Measurements from ENCODE around the gene TLE1.
A peak's percentile ranks its signal among the peaks of the same experiment; 100 is the strongest.

The TLE1 gene

DNA sequence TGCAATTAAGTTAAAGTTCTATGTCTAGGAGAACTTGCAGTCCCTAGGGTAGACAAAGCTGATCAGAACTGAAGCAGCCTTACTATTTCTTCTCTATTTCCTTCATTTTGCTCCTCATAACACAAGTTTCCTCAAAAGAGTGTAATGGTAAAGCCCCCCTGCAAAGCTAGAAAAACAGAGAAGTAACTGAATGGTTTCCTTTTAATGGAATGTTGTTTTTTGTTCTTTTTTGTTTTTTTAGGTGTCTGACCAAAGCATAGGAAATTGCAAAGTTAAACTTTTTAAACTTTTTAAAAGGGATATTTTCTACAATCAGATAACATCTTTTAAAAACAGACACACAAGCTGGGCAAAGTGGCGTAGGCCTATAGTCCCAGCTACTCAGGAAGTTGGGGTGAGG is 145.7 kb downstream of the TLE1 start:
- WGBS: 100% methylated on average over 1 of the region's 1 CpG
- H2BK15ac ChIP-seq (ENCODE audit: low read depth, poor library complexity, severe bottlenecking): no peak overlapping the region
- peaks cover 0 to 26% of the 10 kb centered on the region in 2 experiments for H3K27me3 ChIP-seq (ENCODE audit: control insufficient read depth in 1 of 2, insufficient read depth in 1 of 2, low read length in 2 of 2)
- H3K27ac ChIP-seq (ENCODE audit: low read length, poor library complexity, severe bottlenecking): peak overlapping the region; percentile 43
- no peaks in the 10 kb centered on the region for H3K36me3 ChIP-seq (ENCODE audit: control insufficient read depth in 1 of 2, insufficient read depth in 2 of 2, low read depth in 1 of 2, low read length in 2 of 2)
- no peak overlapping the region for H2AK5ac ChIP-seq (ENCODE audit: low read length, severe bottlenecking)
- no peak overlapping the region for H2AFZ ChIP-seq (ENCODE audit: low read depth, low read length)
- H3K4me1 ChIP-seq (ENCODE audit: control insufficient read depth, insufficient read depth, low read depth, low read length): peaks cover 6% of the 10 kb centered on the region
- no peaks in the 10 kb centered on the region for H3K79me1 ChIP-seq (replicated peaks; ENCODE audit: low read length, poor library complexity, severe bottlenecking)
- H4K91ac ChIP-seq (ENCODE audit: low read length): no peak overlapping the region
- H3K23ac ChIP-seq (ENCODE audit: low read length in 2 of 2): no peak overlapping the region
- H3K18ac ChIP-seq (ENCODE audit: low read depth in 1 of 2, low read length in 2 of 2): no peak overlapping the region
- no peak overlapping the region for H3K9ac ChIP-seq (ENCODE audit: low read length)
- no peak overlapping the region for H3K4ac ChIP-seq (ENCODE audit: low read depth in 1 of 2, low read length in 2 of 2)
- no peak for DNase-seq
- no peak overlapping the region for H3K4me2 ChIP-seq (ENCODE audit: low read length, poor library complexity, severe bottlenecking)
- no peak overlapping the region for H2BK12ac ChIP-seq (ENCODE audit: low read length in 2 of 2)
- H2BK120ac ChIP-seq (ENCODE audit: low read depth, low read length): no peak overlapping the region
- H4K8ac ChIP-seq (ENCODE audit: low read length): no peak overlapping the region
- H3K14ac ChIP-seq (ENCODE audit: low read length in 2 of 2): no peak overlapping the region
- H2BK5ac ChIP-seq (ENCODE audit: low read depth, low read length, poor library complexity, severe bottlenecking): no peak overlapping the region
- no peak overlapping the region for H3K4me3 ChIP-seq (ENCODE audit: insufficient read depth in 1 of 2, low read depth in 1 of 2, low read length in 2 of 2)
- no peaks in the 10 kb centered on the region for H3K9me3 ChIP-seq (ENCODE audit: control insufficient read depth, low read length)

DNA sequence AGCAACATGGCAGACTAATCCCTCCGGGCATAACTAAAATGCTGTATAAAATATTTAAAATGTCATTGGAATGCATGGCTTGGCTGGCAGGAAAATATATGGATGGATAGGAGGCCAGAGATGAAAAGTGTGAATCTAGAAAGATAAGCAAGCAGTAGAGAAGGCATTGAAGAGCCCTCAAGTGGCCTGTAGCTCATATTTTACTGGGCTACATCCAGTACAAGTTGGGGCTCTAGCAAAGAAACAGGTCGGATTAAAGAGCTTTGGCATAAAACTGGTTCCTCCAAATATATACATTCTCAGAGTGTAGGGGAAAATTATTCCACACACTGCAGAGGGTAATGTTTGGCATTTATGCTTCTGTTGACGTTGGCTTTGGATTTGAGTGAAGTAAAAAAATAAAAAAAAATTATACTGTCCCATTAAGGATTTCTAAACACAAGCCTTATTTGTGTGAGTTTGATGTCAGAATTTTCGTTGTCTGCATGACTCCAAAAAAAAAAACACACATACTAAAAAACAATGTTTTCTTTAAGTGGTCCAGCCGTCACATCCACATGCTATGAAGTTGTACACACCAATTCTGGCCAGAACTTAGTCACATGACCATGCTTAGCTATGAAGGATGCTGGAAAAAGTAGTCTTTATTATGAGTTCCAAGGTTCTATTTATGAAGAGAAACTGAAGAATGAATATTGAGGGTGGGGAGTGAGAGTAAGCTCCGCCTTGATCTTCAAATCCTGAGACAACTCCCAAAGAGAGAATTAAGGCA is 147.0 kb downstream of the TLE1 start:
- no peak overlapping the region for H4K91ac ChIP-seq (ENCODE audit: low read length)
- 94% methylated on average over 3 of the region's 6 CpGs for WGBS
- no peak overlapping the region for H2AFZ ChIP-seq (ENCODE audit: low read depth, low read length)
- H2AK5ac ChIP-seq (ENCODE audit: low read length, severe bottlenecking): no peak overlapping the region
- H3K23ac ChIP-seq (ENCODE audit: low read length in 2 of 2): no peak overlapping the region
- peaks cover 8% of the 10 kb centered on the region for H3K4me1 ChIP-seq (ENCODE audit: control insufficient read depth, insufficient read depth, low read depth, low read length)
- H3K79me1 ChIP-seq (replicated peaks; ENCODE audit: low read length, poor library complexity, severe bottlenecking): no peaks in the 10 kb centered on the region
- no peak overlapping the region for H2BK15ac ChIP-seq (ENCODE audit: low read depth, poor library complexity, severe bottlenecking)
- no peak overlapping the region for H2BK5ac ChIP-seq (ENCODE audit: low read depth, low read length, poor library complexity, severe bottlenecking)
- no peak overlapping the region for H4K8ac ChIP-seq (ENCODE audit: low read length)
- H3K27ac ChIP-seq (ENCODE audit: low read length, poor library complexity, severe bottlenecking): no peak overlapping the region
- no peak for DNase-seq
- H3K36me3 ChIP-seq (ENCODE audit: control insufficient read depth in 1 of 2, insufficient read depth in 2 of 2, low read depth in 1 of 2, low read length in 2 of 2): no peaks in the 10 kb centered on the region
- H3K18ac ChIP-seq (ENCODE audit: low read depth in 1 of 2, low read length in 2 of 2): no peak overlapping the region
- no peaks in the 10 kb centered on the region for H3K9me3 ChIP-seq (ENCODE audit: control insufficient read depth, low read length)
- H3K27me3 ChIP-seq (ENCODE audit: control insufficient read depth in 1 of 2, insufficient read depth in 1 of 2, low read length in 2 of 2): peaks cover 0 to 23% of the 10 kb centered on the region in 2 experiments
- no peak overlapping the region for H3K4me2 ChIP-seq (ENCODE audit: low read length, poor library complexity, severe bottlenecking)
- no peak overlapping the region for H2BK120ac ChIP-seq (ENCODE audit: low read depth, low read length)
- H3K4ac ChIP-seq (ENCODE audit: low read depth in 1 of 2, low read length in 2 of 2): no peak overlapping the region
- no peak overlapping the region for H3K14ac ChIP-seq (ENCODE audit: low read length in 2 of 2)
- H3K9ac ChIP-seq (ENCODE audit: low read length): no peak overlapping the region
- H3K4me3 ChIP-seq (ENCODE audit: insufficient read depth in 1 of 2, low read depth in 1 of 2, low read length in 2 of 2): no peak overlapping the region
- H2BK12ac ChIP-seq (ENCODE audit: low read length in 2 of 2): no peak overlapping the region

DNA sequence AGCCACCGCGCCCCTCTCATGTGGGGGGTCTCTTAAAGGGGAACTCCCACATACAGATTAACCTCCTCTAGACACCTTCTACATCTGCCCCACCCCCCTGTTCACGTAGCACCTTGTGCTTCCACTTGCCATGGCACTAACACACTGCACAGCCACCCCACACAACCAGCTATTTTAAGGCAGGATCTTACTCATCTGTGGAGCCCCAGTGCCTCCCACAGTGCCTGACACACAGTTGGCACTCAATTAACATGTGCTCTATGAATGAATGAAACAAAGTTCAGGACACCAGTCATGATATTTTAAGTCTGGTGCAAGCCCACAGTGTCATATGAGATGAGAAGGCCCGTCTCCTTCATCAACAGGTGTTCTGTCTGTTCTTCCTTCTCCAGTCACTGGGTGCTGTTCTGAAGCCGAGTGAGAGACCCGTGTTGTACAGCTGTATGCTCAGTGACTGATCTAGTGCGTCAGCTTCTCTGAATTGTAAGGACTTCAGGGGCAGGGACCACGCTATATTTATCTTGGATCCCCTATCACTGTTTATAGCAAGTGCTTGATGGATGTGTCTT is 149.1 kb downstream of the TLE1 start:
- no peak overlapping the region for H3K23ac ChIP-seq (ENCODE audit: low read length in 2 of 2)
- peak overlapping the region; percentile 12 for H2AK5ac ChIP-seq (ENCODE audit: low read length, severe bottlenecking)
- no peak for DNase-seq
- peak overlapping the region in 1 of 2 experiments; percentile 96 for H2BK12ac ChIP-seq (ENCODE audit: low read length in 2 of 2)
- no peak overlapping the region for H2BK120ac ChIP-seq (ENCODE audit: low read depth, low read length)
- no peaks in the 10 kb centered on the region for H3K9me3 ChIP-seq (ENCODE audit: control insufficient read depth, low read length)
- H4K8ac ChIP-seq (ENCODE audit: low read length): no peak overlapping the region
- H3K18ac ChIP-seq (ENCODE audit: low read depth in 1 of 2, low read length in 2 of 2): peak overlapping the region in 1 of 2 experiments; percentile 84
- no peak overlapping the region for H3K4me3 ChIP-seq (ENCODE audit: insufficient read depth in 1 of 2, low read depth in 1 of 2, low read length in 2 of 2)
- H3K4ac ChIP-seq (ENCODE audit: low read depth in 1 of 2, low read length in 2 of 2): peak overlapping the region in 1 of 2 experiments; percentile 93
- no peak overlapping the region for H3K27ac ChIP-seq (ENCODE audit: low read length, poor library complexity, severe bottlenecking)
- H2BK5ac ChIP-seq (ENCODE audit: low read depth, low read length, poor library complexity, severe bottlenecking): no peak overlapping the region
- no peak overlapping the region for H4K91ac ChIP-seq (ENCODE audit: low read length)
- peaks cover 12% of the 10 kb centered on the region for H3K4me1 ChIP-seq (ENCODE audit: control insufficient read depth, insufficient read depth, low read depth, low read length)
- H3K9ac ChIP-seq (ENCODE audit: low read length): no peak overlapping the region
- no peaks in the 10 kb centered on the region for H3K36me3 ChIP-seq (ENCODE audit: control insufficient read depth in 1 of 2, insufficient read depth in 2 of 2, low read depth in 1 of 2, low read length in 2 of 2)
- no peak overlapping the region for H2BK15ac ChIP-seq (ENCODE audit: low read depth, poor library complexity, severe bottlenecking)
- H3K14ac ChIP-seq (ENCODE audit: low read length in 2 of 2): peak overlapping the region in 1 of 2 experiments; percentile 22
- H2AFZ ChIP-seq (ENCODE audit: low read depth, low read length): no peak overlapping the region
- no peaks in the 10 kb centered on the region for H3K79me1 ChIP-seq (replicated peaks; ENCODE audit: low read length, poor library complexity, severe bottlenecking)
- WGBS: 96% methylated on average over 7 of the region's 8 CpGs
- no peak overlapping the region for H3K4me2 ChIP-seq (ENCODE audit: low read length, poor library complexity, severe bottlenecking)
- peaks cover 0 to 6% of the 10 kb centered on the region in 2 experiments for H3K27me3 ChIP-seq (ENCODE audit: control insufficient read depth in 1 of 2, insufficient read depth in 1 of 2, low read length in 2 of 2)

DNA sequence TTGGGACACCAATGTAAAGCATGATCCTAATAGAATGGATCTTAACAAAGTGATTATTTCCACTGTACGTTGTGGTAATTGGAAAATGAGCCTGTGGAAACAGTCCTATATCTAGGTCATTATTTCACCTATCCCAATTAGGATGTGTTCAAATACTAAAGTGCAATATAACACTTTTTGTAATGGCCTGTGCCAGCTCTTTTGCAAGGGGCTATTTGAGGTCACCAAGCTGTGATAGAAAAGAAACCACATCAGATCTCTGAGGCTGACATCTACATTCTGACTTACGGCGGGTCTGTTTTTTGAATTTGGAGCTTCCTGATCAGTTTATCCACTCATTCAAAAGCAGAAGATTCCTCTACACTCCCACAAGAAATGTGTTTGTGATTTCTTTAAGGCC is 150.0 kb downstream of the TLE1 start:
- H2BK5ac ChIP-seq (ENCODE audit: low read depth, low read length, poor library complexity, severe bottlenecking): no peak overlapping the region
- no peak overlapping the region for H3K9ac ChIP-seq (ENCODE audit: low read length)
- H3K9me3 ChIP-seq (ENCODE audit: control insufficient read depth, low read length): no peaks in the 10 kb centered on the region
- no peak overlapping the region for H2BK12ac ChIP-seq (ENCODE audit: low read length in 2 of 2)
- no peak overlapping the region for H2BK15ac ChIP-seq (ENCODE audit: low read depth, poor library complexity, severe bottlenecking)
- no peak overlapping the region for H2BK120ac ChIP-seq (ENCODE audit: low read depth, low read length)
- H3K79me1 ChIP-seq (replicated peaks; ENCODE audit: low read length, poor library complexity, severe bottlenecking): no peaks in the 10 kb centered on the region
- no peak for DNase-seq
- H4K91ac ChIP-seq (ENCODE audit: low read length): no peak overlapping the region
- no peak overlapping the region for H3K4me2 ChIP-seq (ENCODE audit: low read length, poor library complexity, severe bottlenecking)
- no peak overlapping the region for H3K23ac ChIP-seq (ENCODE audit: low read length in 2 of 2)
- no peak overlapping the region for H3K4ac ChIP-seq (ENCODE audit: low read depth in 1 of 2, low read length in 2 of 2)
- no peak overlapping the region for H2AK5ac ChIP-seq (ENCODE audit: low read length, severe bottlenecking)
- no peak overlapping the region for H4K8ac ChIP-seq (ENCODE audit: low read length)
- H3K27me3 ChIP-seq (ENCODE audit: control insufficient read depth in 1 of 2, insufficient read depth in 1 of 2, low read length in 2 of 2): peaks cover 0 to 6% of the 10 kb centered on the region in 2 experiments
- no peak overlapping the region for H2AFZ ChIP-seq (ENCODE audit: low read depth, low read length)
- 100% methylated on average over 2 of the region's 3 CpGs for WGBS
- H3K36me3 ChIP-seq (ENCODE audit: control insufficient read depth in 1 of 2, insufficient read depth in 2 of 2, low read depth in 1 of 2, low read length in 2 of 2): no peaks in the 10 kb centered on the region
- H3K4me3 ChIP-seq (ENCODE audit: insufficient read depth in 1 of 2, low read depth in 1 of 2, low read length in 2 of 2): no peak overlapping the region
- peaks cover 12% of the 10 kb centered on the region for H3K4me1 ChIP-seq (ENCODE audit: control insufficient read depth, insufficient read depth, low read depth, low read length)
- H3K18ac ChIP-seq (ENCODE audit: low read depth in 1 of 2, low read length in 2 of 2): no peak overlapping the region
- H3K27ac ChIP-seq (ENCODE audit: low read length, poor library complexity, severe bottlenecking): no peak overlapping the region
- H3K14ac ChIP-seq (ENCODE audit: low read length in 2 of 2): no peak overlapping the region

Data from mesenchymal stem cell (in vitro differentiated cells and primary cell).